Left renal cortex interstitium (tissue), 4 donors: ENCODE results near the gene ERN1. TPM values are rescaled to one million over a fixed set of nuclear protein-coding genes. Genes with fewer than 3 reads are reported as not detected.
"Not testable (repeated sequence)": the region's sequence is repeated elsewhere in the genome, so short reads cannot be mapped to it uniquely, and the experiment has no call there.

Experiments used
- DNase-seq, 4 donors: peaks; one replicate each; pipeline ENCODE4 v3.0.0-alpha.2; 2013; ENCODE audit warnings: low read depth in 4 of 4, low spot score in 2 of 4, missing footprints in 1 of 4
- polyA plus RNA-seq, 4 donors: library from polyadenylated mRNA; unstranded; fragments of 120-200 nt; gene quantifications; one replicate each; pipeline ENCODE4 v1.2.1, GENCODE V29; 2013; ENCODE audit not compliant: insufficient read length in 4 of 4

ERN1 gene
- polyA plus RNA-seq, 4 donors = 7.7 to 11.1 (median 8.9) TPM

DNA sequence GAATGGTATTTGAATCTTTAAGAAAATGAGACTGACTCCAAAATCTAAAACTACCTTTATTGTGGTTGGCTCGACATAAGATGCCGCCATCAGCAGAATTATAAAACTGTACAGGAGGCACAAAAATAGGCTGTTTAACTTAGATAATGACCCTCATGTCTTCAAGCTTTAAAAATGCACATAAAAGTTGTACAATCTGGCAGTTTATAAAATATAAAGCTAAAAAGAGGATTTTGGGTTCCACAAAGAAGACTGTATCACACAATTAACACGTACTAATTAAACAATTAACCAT, 90.9 kb downstream of the ERN1 start:
- DNase-seq = no peak

DNA sequence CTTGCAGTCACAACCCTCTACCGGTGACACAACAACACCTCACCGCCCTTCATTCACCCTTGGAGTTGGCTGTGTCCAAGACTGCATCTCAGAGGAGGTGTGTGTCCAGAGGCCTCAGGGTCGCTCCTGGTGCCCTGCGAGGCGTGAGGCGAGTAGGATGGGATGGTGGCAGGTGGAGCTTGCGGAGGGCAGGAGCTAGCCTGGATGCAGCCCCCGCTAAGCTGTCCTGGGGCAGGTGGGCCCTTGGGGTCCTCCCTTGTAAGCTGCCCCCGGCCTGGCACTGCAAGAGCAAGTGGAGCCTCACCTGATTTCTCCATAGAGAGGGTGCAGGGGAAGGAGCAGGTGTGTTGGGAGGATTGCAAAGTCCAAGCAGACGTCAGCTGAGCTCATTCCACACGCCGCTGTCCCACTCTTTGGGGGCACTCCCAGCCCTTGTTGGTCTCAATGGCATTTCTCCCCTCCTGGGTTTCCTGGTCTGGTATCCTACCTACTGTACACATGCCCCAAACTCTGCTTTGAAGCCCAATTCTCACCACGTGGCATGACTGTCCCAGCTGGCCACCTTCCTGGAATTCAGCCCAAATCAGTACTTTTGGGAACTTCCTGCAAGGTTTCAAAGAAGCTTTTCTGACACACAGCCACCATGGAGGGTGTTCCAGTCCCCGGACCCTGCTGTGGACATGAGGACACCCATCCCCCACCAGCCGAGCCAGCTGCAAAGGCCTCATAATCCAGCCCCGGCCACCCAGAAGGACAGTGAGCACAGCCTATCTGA, 91.4 kb downstream of the ERN1 start:
- no peak for DNase-seq

DNA sequence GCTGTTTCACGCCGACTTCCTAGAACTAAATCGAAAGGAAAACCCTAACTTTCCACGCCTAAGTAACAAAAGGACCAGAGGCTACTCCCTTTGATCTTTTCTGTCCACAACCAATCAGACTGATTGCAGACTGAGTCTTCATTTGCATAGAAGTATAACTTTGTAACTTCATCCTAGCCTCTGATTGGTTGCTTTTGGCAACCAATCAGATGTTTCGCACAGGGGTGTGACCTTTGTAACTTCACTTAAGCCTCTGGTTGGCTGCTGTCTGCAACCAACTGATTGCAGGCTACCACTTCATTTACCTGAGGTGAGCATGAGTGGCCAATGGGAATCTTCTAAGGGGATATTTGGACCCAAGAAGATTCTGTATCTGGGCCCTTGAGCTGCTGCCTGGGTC, 92.1 kb downstream of the ERN1 start:
- DNase-seq = no peak

DNA sequence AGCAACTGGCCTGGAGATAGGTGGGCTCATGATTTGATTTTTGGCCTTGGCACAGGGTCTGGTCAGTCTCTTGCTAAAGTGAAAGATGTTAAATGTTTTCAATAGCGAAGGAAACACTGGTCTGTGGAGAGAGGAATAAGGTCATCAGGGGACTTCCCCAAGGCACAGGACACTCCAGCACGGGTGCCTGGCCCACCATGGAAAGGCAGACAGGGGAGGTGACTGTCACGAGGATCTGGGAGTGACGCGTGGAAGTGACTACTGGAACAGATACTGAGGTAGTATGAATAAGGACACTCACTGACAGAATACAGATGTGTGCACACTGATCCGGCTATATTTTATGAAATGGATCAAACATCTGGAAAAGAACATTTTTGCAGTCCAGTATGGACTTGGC, 92.8 kb downstream of the ERN1 start:
- DNase-seq = no peak

DNA sequence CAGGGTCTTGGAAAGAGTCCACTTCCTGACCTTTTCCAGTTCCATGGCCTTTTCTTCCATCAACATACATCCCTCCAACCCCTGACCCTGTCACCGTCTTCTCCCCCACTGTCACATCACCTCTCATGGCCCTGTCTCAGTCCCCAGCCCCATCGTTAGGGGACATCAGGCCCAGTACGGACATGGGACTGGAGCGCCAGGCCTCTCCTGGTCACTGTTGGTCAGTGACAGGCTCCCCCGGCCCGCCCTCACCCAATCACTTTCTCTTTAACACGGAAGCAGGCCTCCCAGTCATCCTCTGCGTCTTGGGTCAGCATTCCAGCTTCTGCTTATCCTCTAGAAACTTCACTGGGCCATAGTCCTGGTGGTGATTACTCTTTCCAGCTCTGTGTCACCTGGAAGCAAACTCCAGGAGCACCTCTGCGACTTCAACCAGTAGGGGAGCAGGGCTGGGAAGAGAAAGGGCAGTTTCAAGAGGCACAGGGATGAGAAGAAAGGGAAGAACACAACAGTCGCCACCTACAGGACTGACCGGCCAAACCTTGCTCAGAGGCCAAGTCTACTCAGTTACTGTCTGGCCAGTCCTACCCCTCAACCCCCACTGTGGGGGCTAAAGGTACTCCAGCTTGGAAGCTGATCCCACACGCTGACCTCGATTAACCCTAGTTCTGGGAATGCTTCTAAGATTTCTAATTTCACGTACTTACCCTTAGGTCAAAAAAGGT, 93.6 kb downstream of the ERN1 start:
- no peak for DNase-seq

DNA sequence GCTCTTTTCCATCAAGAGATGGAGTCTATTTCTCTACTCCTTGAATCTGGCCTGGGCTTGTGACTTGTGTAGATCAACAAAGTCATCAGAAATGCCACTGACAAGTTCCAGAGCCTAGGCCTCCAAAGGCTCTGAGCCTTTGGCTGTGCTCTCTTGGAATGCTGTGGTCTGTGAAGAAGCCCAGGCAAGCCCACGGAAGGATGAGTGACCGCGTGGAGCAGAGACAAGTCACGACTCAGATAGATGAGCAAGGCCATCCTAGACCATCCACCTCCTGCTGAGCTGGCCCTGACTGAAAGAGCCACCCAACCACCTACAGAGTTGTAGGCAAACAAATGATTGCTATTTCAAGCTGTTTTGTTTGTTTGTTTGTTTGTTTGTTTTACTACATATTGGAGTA, 97.9 kb downstream of the ERN1 start:
- no peak for DNase-seq

DNA sequence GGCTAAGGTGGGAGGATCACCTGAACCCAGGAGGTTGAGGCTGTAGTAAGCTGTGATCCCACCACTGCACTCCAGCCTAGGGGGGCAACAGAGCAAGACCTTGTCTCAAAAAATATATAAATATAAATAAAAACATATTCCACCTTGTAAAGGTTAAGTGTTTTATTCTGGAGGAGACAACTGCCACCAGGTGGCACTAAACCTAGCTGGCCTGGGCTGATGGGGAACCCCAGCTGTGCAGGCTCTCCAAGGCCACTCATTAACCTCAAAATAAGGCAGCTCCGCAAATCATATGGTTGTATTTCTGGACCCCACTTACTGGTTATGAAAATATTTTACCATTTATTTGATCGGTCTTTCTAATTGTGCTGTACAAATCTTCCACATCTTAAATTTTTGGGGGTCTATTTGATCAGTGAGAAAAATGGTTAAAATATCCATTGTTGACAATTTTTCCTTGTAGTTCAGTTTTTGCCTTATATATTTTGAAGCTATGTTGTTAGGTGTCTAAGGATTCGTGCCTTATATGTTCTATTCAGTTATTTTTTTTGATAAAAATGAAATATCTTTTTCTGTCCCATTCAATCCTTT, 101.0 kb downstream of the ERN1 start:
- no peak for DNase-seq

DNA sequence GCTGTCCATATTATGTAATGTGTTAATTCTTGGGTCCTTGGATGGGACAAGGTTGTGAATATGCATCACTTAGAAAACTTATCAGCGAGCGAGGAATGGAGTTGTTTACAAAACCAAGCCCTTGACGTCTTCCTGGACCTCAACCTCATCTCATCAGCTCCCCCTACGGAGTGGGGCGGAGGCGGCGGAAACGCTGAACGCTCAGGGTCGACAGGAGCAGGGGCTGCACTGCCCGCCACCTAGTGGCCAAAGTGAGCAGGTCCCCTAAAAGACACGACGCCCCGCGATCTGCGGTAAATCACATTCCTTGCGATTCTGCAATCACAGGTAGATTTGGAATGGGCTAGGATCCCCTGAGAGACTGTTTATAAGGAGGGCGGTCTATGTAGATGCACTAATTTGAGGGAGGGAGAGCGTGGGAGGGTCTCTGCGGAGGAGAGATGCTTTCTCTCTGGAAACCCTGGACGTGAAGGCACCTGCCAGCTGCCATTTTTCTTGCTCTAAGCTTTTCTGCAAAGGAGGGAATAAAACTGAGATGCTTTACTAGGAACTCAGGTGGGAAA, 104.1 kb downstream of the ERN1 start:
- DNase-seq = peak in 1 of 4 donors; percentile 44

DNA sequence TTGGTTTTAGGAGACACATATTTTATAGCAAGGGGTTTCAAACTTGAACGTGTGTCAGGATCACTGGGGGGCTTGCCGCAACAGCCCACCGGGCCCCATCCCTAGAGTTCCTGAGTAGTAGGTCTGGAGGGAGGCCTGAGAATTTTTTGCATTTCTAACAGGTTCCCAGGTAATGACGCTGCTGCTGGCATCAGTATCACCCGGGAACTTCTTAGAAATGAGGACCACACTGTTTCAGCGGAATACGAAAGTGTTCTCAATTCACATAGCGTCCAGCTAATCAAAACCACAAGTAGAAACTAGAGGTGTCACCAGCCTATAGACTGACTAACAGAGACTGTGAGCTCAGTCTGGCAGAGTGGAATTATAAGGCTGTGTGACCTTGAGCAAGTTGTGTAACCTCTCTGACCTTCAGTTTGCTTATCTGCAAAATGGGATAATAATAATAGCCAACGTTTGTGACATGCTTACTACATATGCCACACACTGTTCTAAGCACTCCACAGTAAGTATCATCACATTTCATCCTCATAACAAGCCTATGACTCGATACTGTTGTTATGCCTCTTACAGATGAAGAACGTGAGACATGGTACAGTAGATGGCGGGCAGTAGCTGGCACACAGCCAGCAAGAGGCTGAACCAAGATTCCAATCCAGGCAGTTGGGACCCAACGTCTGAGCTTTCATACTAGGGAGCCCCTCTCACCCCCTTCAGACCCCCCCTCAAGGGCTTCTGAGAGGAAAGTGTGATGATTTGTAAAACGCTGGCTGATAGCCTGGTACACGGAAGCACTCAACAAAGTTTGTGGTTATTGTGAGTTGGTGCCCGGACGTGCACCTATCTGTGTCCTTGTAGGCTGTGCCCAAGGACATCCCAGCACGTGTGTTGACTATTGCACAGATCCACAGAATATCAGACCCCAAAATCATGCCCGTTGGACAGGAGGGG, 104.9 kb downstream of the ERN1 start:
- no peak for DNase-seq

DNA sequence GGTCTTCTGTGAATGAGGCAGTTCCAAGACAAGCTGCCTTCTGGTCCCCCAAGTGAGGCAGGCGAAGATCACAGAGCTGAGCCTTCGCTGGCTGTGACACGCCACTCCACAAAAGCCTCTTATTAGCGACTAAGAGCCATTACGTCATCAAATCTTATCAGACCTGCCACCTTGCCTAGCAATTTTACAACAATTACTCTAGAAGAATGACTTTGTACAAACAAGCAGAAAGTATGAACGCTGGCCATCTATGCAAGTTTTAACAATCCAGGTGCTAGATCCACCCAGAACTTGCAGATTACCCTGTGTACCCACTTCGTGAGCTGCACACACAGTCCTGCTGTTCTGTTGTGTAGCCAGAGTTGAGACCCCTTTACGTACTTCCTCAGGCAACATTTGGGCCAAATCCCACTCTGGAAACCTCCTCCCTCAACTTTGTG, 105.7 kb downstream of the ERN1 start:
- no peak for DNase-seq

DNA sequence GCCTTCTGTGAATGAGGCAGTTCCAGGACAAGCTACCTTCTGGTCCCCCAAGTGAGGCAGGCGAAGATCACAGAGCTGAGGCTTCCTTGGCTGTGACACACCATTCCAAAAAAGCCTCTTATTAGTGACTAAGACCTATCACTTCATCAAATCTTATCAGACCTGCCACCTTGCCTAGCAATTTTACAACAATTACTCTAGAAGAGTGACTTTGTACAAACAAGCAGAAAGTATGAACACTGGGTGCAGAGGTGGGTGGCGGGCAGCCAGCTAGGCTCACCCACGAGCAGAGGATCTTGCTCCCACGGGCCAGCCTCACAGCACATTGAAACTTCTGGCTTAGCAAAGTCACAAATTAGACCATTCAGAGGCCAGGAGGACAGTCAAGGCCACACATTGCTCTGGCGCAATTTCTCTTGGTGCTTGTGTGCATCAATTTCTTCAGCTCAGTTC, 107.3 kb downstream of the ERN1 start:
- no peak for DNase-seq

DNA sequence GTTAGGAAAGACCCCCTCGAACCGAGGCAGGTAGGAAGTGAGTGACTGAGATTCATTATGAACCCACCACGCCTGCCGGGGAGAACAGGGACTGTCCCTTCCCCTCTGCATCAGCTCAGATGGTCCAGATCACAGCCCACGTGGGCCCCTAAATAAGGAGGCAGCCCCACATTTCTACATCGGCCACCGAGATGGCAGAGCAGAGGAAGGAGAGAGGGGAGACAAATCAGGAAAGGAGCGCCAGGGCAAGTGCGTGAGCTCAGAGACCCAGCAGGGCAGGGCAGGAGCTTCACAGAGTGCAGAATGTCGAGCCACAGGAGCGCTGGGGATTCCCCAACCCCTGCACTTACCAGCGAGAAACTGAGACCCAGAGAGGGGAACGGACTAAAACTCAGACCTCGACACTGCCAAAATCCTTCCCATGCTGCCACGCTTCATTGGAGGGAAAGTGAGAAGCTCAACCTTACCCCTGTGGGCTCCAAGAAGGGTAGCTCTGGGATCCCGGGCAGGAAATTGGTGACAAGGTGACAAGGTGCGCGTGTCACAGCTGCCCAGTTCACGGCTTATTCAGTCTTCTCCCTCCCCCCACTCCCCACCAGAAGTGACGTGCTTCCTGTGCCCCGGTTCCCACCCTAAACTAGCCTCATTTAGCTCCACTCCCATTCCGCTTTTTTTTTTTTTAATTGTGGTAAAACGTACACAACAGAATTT, 109.7 kb downstream of the ERN1 start, which contains the start of gene ICAM2:
ICAM2 (minus strand) TSS at position 578 of the 711 bp plus-strand sequence. CDS start 13,942 bp downstream, outside the sequence.
- no peak for DNase-seq

DNA sequence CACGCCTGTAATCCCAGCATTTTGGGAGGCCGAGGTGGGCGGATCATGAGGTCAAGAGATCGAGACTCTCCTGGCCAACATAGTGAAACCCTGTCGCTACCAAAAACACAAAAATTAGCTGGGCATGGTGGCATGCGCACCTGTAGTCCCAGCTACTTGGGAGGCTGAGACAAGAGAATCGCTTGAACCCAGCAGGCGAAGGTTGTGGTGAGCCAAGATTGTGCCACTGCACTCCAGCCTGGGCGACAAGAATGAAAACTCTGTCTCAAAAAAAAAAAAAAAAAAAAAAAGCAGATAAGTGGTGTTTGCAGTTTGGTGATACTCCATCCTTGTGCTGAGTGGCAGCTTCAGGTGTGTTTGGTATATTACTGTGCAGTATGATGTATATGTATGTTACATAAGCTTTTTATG, 110.4 kb downstream of the ERN1 start:
- not testable (repeated sequence) for DNase-seq

DNA sequence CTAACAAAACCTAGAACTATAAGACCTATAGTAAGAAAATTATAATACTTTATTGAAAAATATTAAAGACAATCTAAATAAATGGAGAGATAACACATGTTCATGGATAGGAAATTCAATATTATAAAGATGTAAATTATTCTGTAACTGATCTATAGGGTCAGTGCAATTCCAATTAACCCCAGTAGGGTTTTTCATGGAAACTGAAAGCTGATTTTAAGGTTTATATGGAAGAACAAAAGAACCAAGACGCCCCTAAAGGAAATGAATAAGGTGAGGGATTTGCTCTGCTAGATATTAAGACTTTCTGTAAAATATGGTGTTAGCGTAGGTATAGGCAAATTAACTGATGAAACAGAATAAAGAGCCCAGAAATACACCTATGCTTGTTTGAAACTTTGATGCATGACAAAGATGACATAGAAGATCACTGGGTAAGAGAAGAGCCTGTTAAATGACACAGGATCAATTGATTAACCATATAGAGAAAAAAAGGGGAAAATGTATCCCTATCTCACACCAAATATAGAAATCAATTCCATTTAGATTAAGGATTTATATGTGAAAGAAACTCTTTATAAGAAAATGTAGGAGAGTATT, 112.5 kb downstream of the ERN1 start:
- DNase-seq = no peak

DNA sequence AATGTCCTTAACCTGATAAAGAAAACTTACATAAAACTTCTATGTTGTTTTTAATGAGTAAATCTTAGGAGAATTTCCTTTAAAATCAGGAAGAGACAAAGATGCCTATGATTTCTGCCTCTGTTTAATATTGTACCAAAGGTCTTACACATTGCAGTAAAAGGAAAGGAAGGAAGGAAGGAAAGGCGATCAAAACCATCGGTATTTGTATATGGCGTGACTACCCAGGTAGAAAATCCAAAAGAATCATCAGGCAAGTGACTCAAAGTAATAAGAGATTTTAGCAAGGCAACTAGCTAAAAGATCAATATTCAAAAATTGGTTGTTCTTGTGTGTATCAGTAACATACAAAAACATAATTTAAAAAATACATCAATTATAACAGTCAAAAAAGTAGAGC, 113.0 kb downstream of the ERN1 start:
- DNase-seq = no peak

DNA sequence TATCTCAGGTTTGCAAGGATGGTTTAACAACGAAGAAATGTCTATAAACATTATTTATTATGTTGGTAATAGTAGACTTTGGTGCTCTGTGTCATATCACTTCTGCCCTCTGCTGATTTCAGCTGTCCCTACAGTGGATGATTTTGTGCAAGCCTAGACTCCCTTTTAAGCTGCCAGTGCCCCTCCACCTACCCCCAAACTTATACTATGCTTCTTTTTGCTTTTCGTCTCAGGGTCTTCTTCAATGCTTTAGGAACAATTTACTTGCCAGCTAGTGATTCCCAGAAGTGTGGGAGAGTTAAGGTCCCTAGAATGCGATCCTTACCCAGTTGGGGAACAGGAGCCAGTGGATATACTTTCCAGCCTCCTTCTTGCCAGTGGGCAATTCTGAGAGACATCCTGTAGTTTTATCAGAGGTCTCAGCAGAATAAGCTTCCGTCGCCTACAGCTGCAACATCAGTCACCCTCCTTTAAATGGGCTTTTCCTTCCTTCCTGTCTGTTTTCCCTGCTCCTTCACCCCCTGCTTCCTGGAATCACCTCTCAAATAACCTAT, 113.6 kb downstream of the ERN1 start:
- no peak for DNase-seq

DNA sequence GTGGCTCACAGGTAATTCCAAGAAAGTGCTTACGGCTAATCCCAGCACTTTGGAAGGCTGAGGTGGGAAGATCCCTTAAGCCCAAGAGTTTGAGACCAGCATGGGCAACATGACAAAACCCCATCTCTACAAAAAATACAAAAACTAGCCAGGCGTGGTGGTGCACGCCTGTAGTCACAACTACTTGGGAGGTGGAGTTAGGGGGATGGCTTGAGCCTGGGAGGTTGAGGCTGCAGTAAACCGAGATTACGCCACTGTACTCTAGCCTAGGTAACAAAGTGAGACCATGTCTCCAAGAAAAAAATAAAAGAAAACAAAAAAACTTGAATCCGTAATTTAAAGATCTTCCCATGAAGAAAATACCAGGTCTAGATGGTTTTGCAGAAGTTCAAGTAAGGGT, 114.5 kb downstream of the ERN1 start:
- DNase-seq = no peak

DNA sequence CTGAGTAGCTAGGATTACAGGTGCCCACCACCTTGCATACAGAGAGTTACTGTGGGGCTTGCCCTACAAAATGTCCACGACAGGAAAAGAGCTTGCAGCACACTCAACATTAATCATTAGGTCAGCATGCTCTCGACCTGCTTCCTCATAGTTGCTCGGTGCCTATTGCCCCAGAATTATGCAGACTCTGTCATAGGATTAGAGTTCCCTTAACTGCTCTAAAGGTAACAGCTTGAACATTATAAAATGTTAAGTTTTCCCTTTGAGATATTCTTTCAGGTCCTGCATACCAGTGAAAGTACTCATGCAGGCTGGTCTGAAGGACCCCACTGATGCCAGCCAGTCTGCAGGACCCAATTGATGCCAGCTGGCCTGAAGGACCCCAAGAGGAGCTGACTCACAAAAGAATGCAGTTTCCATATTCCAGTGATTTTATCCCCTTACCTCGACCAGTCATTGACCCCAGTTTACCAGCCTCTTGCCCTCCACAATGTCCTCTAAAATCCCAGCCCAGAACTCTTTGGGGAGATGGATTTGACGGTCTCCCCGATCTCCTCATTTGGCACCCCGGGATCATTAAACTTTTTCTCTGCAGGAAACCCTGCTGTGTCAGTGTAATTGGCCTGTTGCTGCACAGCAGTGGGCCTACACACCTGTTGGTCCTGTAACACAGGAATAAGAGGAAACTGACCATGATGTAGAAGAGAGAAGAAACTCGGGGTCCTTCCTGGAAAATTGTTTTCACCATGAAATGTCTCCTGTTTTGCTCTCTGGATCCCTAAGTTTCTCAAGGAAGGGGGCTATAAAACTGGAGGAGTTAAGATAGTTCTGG, 120.2 kb downstream of the ERN1 start:
- DNase-seq = no peak
